Activated T-cell treated with anti-CD3 and anti-CD28 coated beads, Interleukin-2, amount 50 U/mL, for 72 hours (primary cell): ENCODE data around the gene FAM120A. TPM values are rescaled to one million over a fixed set of nuclear protein-coding genes. Genes with fewer than 3 reads are reported as not detected.

Source experiments
- ATAC-seq, 2 donors: fragments of 150-1000 bp; cut with Tn5 transposase; replicated peaks in 1 of 2; 2 replicates each; pipeline ENCODE4 v1.10.0; 2021; ENCODE audit warnings: moderate library complexity in 2 of 2, mild to moderate bottlenecking in 1 of 2
- DNase-seq, 2 donors: peaks; one replicate each; pipeline ENCODE4 v3.0.0; 2021 to 2022; ENCODE audit warnings: mixed read lengths in 1 of 2
- H3K27ac Mint-ChIP-seq: one replicate; pipeline ENCODE4 v1.8.0; 2022; ENCODE audit warnings: mild to moderate bottlenecking, moderate library complexity, mixed read lengths
- H3K27me3 Mint-ChIP-seq: one replicate; pipeline ENCODE4 v1.8.0; 2022; ENCODE audit warnings: low read depth, mixed read lengths
- H3K36me3 Mint-ChIP-seq, 2 donors: one replicate each; pipeline ENCODE4 v1.8.0; 2022; ENCODE audit warnings: mixed read lengths in 2 of 2, mild to moderate bottlenecking in 1 of 2; ENCODE audit not compliant: insufficient read depth in 2 of 2
- H3K4me1 Mint-ChIP-seq: one replicate; pipeline ENCODE4 v1.8.0; 2022; ENCODE audit warnings: low read depth, mixed read lengths
- H3K4me3 Mint-ChIP-seq, 2 donors: one replicate each; pipeline ENCODE4 v1.8.0; 2022; ENCODE audit warnings: mild to moderate bottlenecking in 2 of 2, mixed read lengths in 2 of 2, moderate library complexity in 2 of 2
- H3K9me3 Mint-ChIP-seq, 2 donors: one replicate each; pipeline ENCODE4 v1.8.0; 2022; ENCODE audit warnings: mixed read lengths in 2 of 2
- total RNA-seq, 2 donors: library from RNA; stranded (reverse); gene quantifications; one replicate each; pipeline ENCODE4 v1.2.3, GENCODE V29; 2022

Gene FAM120A
- total RNA-seq, 2 donors from 2014 or later: 127 to 135 TPM

DNA sequence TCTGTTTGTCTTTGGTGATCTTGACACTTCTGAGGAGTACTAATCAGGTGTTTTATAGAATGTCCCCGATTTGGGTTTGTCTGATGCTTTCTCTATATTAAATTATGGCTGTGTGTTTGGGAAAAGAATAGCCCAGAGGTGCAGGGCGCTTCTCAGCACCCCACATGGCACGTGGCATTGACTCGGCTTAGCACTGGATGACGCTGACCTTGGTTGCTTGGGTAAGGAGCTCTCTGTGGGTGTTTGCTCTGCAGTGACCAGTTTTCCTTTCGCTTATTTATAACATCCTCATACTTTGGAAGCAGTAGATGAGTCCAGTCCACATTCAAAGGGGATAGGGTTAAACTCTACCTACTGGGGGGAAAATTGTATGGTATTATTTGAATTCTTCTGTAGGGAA is 14.4 kb downstream of the FAM120A start:
- no peak for ATAC-seq
- Mint-ChIP-seq H3K36me3 (peaks cover 2 to 9% of the 10 kb centered on the region in 2 donors), H3K27ac (peak overlapping the region; percentile 69), H3K27me3 (no peaks in the 10 kb centered on the region), H3K9me3 (peaks cover 0 to 1% of the 10 kb centered on the region in 2 donors), H3K4me1 (peaks cover 91% of the 10 kb centered on the region), H3K4me3 (peak overlapping the region; percentile 59 to 61)
- no peak for DNase-seq

DNA sequence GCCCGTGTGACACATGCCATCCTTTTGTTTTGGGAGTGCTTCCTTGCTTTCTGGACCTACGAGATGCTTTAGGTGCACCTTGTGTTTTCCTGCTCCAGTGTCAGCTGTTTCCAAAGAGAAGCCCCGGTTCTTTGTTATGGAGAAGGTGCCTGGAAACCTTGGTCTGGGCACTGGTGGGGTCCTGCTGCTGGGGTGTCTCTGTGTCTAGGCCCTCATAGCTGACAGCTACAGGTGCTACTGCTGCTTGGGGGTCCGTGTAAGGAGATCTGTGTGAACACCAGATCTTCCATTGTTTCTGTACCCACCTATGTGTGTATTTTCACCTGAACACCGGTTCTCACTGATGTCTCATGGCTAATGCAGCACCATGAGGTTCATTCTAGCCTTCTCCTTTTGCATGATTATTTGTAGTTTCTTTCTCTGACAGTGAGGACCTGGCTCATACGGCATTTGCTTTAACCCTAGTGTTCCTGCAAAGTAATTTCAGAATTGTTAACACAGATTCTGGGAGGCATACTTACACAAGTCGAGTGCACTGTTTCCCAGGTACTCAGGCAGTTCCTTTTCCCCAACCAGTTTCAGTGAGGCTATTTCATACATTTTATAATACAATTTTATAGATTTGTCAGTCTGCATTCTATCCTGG is 15.1 kb downstream of the FAM120A start:
- Mint-ChIP-seq H3K27me3 (no peaks in the 10 kb centered on the region), H3K27ac (peak overlapping the region; percentile 69), H3K36me3 (peaks cover 2 to 15% of the 10 kb centered on the region in 2 donors), H3K4me3 (peak overlapping the region; percentile 59 to 61), H3K4me1 (peaks cover 89% of the 10 kb centered on the region), H3K9me3 (peaks cover 0 to 1% of the 10 kb centered on the region in 2 donors)
- ATAC-seq (peak in 1 of 2 donors; percentile 37), DNase-seq (no peak)

DNA sequence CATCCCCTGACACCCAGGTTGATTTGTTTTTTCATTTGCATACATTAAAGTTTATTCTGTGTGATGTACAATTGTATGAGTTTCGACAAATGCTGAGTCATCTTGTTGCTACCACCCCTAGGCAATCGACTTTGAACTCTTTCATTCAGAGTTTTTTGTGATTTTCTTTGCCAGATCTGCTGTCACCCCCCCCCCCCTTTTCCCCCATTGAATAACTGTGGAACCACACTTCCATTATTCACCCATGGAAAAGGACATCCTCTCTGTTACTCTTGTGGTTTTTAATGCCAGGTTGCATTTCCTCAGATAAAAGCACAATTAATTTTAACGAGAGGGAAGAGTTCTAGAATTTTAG is 15.6 kb downstream of the FAM120A start:
- DNase-seq (no peak), ATAC-seq (peak in 1 of 2 donors; percentile 36)
- peak overlapping the region; percentile 45 to 59 for H3K4me3 Mint-ChIP-seq
- H3K27me3 Mint-ChIP-seq: no peaks in the 10 kb centered on the region
- H3K36me3 Mint-ChIP-seq: peaks cover 2 to 15% of the 10 kb centered on the region in 2 donors
- H3K4me1 Mint-ChIP-seq: peaks cover 89% of the 10 kb centered on the region
- peak overlapping the region; percentile 69 for H3K27ac Mint-ChIP-seq
- H3K9me3 Mint-ChIP-seq: peaks cover 0 to 1% of the 10 kb centered on the region in 2 donors

DNA sequence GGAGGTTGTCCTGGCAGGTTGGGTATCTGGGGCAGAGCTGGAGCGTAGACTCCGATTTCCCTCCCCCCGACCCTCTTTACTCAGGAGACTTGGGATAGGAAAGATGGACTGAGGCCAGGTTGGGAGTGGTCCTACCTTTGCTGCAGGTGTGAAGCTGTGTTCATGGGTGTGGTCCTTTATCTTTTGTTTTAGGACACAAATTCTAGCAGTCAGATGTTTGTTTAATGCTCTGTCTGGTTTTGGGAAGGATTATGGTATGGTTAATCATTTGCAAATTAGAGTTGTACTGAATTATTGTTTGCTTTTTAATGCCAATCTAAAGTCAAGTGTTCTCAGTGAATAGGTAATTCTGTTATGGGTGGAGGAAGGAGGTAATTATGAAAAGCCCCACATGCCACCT is 16.0 kb downstream of the FAM120A start:
- ATAC-seq (no peak), DNase-seq (no peak)
- Mint-ChIP-seq H3K4me3 (peak overlapping the region; percentile 45 to 59), H3K9me3 (peaks cover 0 to 1% of the 10 kb centered on the region in 2 donors), H3K4me1 (peaks cover 86% of the 10 kb centered on the region), H3K27me3 (no peaks in the 10 kb centered on the region), H3K27ac (peak overlapping the region; percentile 69), H3K36me3 (peaks cover 5 to 16% of the 10 kb centered on the region in 2 donors)

DNA sequence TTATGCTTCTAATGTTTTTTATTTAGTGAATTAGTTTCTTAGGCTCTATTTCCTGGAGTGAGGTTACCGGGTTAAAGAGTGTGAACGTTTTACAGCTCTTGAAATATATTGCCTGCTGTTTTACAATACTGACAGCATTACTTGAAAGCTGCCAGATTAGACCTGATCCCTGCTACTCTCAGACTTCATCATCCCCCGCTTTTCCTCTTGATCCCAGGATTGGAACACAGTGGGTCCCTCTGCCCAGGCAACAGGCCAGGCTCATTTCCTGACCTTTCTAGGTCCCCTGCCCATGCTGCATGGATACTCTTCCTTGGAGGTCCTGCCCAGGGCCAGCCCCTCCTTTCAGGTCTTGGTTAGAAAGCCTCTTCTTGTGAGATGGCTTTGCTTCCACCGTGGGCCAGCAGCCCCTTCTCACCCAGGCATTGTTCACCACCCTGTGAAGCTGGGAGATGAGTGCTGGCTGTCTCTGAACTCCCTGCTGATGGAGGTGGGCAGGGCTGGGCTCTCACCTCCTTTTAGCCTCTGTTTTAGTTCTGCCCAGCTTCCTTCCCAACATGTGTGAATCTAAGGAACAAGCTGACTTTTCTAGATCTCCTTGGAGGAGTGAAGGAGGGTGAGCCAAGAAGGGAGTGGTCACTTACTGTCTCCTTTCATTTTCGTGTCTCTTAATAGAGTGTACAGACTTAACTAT is 17.4 kb downstream of the FAM120A start:
- Mint-ChIP-seq H3K4me3 (peak overlapping the region in 1 of 2 donors; percentile 43), H3K4me1 (peaks cover 71% of the 10 kb centered on the region), H3K27ac (peak overlapping the region; percentile 69), H3K36me3 (peaks cover 3 to 11% of the 10 kb centered on the region in 2 donors), H3K27me3 (no peaks in the 10 kb centered on the region), H3K9me3 (no peaks in the 10 kb centered on the region)
- DNase-seq (no peak), ATAC-seq (no peak)

DNA sequence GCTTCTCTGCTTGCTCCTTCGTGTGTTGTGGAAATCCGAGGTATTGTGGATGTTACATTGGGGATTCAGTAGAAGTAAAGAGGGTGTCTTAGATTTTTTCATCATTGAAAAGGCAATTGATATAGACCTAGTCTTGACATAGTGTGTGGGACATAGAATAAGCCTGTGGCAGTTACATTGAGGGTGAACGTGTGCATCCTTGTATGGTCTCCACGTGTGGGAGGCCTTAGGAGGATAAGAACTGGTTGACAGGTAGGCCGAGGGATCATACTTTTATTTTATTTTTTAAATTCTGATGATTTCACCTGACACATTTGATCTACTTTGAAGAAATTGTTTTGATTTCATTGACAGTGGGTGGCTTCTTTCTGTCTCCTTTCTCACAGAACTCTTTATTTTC is 18.9 kb downstream of the FAM120A start:
- Mint-ChIP-seq H3K27me3 (no peaks in the 10 kb centered on the region), H3K36me3 (peaks cover 3 to 11% of the 10 kb centered on the region in 2 donors), H3K27ac (peak overlapping the region; percentile 32), H3K9me3 (no peaks in the 10 kb centered on the region), H3K4me1 (peaks cover 67% of the 10 kb centered on the region), H3K4me3 (no peak overlapping the region)
- ATAC-seq (no peak), DNase-seq (no peak)

DNA sequence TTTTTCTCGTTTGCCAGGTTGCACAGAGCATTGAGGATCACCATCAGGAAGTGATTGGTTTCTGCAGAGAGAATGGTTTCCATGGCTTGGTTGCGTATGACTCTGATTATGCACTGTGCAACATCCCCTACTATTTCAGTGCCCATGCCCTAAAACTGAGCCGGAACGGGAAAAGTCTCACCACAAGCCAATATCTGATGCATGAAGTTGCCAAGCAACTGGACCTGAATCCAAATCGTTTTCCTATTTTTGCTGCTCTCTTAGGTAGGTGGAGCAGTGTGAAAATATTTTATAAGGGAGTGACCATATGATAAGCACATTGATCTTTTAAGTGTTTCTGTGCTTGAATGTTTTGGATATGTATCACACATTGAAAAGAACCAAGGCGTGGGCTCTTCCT is 19.6 kb downstream of the FAM120A start:
- DNase-seq: no peak
- Mint-ChIP-seq H3K9me3 (no peaks in the 10 kb centered on the region), H3K36me3 (peaks cover 5 to 14% of the 10 kb centered on the region in 2 donors), H3K27me3 (no peaks in the 10 kb centered on the region), H3K27ac (peak overlapping the region; percentile 32), H3K4me3 (no peak overlapping the region), H3K4me1 (peaks cover 67% of the 10 kb centered on the region)
- ATAC-seq: no peak

DNA sequence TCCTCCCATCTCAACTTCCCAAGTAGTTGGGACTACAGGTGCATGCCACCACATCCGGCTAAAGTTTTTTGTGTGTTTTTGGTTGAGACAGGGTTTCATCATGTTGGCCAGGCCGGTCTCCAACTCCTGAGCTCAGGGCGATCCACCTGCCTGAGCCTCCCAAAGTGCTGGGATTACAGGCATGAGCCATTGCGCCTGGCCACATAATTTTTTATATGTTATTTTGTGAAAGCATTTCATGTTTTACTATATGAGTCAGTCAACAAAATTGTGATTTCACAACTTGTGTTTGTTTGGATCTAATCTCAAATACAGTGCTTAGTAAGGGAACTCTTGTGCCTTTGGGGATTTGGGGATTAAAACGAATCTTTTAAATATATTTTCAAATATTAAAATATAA is 21.9 kb downstream of the FAM120A start:
- Mint-ChIP-seq H3K27me3 (no peaks in the 10 kb centered on the region), H3K4me3 (no peak overlapping the region), H3K9me3 (no peaks in the 10 kb centered on the region), H3K4me1 (peaks cover 44% of the 10 kb centered on the region), H3K27ac (no peak overlapping the region), H3K36me3 (peaks cover 5 to 21% of the 10 kb centered on the region in 2 donors)
- no peak for ATAC-seq
- DNase-seq: no peak

DNA sequence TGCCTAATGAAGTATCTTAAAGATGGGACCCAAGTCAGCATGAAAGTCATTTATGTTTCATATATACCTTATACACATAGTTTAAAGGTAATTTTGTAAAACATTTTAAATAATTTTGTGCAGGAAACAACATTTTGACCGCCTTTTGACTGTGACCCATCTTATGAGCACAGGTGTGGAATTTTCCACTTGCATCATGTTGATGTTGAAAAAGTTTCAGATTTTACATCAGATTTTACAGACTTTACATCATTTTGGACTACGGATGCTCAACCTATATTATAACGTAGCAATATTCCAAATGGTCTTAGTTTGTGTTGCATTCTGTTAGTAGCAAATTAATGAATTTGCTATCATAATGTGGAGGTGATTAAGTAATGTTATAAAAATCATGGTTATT is 23.6 kb downstream of the FAM120A start:
- Mint-ChIP-seq H3K27me3 (no peaks in the 10 kb centered on the region), H3K27ac (peak overlapping the region; percentile 83), H3K9me3 (no peaks in the 10 kb centered on the region), H3K4me3 (peak overlapping the region in 1 of 2 donors; percentile 69), H3K36me3 (peaks cover 8 to 23% of the 10 kb centered on the region in 2 donors), H3K4me1 (peaks cover 29% of the 10 kb centered on the region)
- no peak for ATAC-seq
- no peak for DNase-seq

DNA sequence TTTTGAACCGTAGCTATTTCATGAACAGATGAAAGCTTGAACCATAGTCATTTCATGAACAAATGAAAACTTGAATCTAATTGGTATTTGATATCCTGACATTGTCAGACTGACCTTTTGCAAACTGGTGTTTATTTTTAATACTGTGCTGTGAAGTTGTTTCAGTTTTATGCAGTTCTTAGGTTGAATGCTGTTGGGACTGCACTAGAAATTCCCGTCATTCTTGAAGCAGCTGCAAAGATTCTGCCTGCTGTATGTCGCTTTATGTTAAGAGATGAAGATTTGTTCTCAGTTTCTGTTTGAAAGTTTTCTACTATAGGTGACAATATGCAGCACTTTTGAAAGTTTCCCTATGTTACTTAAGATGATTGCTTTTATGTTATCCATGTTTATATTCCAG is 24.4 kb downstream of the FAM120A start:
- Mint-ChIP-seq H3K27ac (no peak overlapping the region), H3K4me1 (peaks cover 27% of the 10 kb centered on the region), H3K36me3 (peaks cover 8 to 20% of the 10 kb centered on the region in 2 donors), H3K9me3 (no peaks in the 10 kb centered on the region), H3K4me3 (peak overlapping the region in 1 of 2 donors; percentile 69), H3K27me3 (no peaks in the 10 kb centered on the region)
- ATAC-seq: no peak
- no peak for DNase-seq

DNA sequence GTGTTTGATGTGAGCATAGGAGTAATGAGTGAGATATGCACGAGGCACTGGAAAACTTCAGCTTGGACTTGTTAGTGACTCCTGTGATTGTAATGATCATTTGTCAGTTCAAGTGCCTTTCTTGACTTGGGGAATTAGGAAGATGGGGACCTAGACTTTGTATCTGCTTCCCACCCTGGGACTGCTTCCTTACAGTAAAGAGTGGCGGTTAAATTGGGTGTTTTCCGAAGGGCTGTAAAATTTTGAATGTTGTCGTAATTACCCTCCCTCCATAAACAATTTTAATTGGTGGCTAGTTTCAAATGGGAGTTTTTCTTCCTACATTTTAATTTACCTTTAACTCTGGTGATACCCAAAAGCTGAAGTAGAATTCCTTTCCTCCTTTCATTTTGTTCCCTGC is 25.4 kb downstream of the FAM120A start:
- no peaks in the 10 kb centered on the region for H3K9me3 Mint-ChIP-seq
- ATAC-seq (no peak), DNase-seq (no peak)
- H3K27me3 Mint-ChIP-seq: no peaks in the 10 kb centered on the region
- H3K4me3 Mint-ChIP-seq: no peak overlapping the region
- peaks cover 34% of the 10 kb centered on the region for H3K4me1 Mint-ChIP-seq
- H3K36me3 Mint-ChIP-seq: peaks cover 8 to 17% of the 10 kb centered on the region in 2 donors
- H3K27ac Mint-ChIP-seq: no peak overlapping the region

DNA sequence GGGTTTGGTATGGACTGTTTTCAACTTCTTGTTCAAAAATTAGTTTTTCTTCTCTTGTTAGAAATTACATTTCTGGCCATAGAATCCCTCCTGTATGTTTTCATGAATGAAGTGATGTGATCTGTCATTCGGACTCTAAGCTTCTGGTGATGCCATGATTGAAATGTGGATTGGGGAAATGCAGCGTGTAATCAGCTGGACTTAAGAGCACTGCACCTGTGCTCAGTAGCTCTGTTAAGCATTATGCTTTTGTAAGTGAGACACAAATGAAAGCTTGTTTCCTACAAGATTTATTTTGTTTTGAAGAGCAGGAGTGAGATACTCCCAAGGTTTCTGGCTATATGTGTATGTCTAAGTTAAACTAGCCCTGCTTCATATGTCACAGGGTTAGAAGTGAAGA is 25.9 kb downstream of the FAM120A start:
- Mint-ChIP-seq H3K27me3 (no peaks in the 10 kb centered on the region), H3K4me1 (peaks cover 34% of the 10 kb centered on the region), H3K36me3 (peaks cover 5 to 17% of the 10 kb centered on the region in 2 donors), H3K27ac (no peak overlapping the region), H3K4me3 (no peak overlapping the region), H3K9me3 (no peaks in the 10 kb centered on the region)
- ATAC-seq: no peak
- DNase-seq: no peak

DNA sequence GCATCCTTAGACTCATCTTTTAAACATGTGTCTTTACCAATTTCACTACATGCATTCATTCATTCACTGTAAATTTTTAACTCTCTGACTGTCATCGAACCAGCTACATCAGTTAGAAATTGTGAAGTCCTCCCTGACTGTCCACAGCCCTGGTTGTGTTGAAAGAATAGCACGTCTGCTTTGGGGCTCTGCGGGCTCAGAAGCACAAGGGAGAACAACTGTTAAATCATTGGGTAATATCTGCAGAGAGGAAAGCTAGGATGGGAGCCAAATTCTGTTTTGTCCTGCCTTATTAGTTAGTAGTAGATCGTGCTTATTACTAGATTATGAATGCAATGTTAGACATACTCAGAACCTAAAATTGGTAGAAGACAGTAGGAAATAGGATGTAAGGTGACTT is 28.2 kb downstream of the FAM120A start:
- peaks cover 30% of the 10 kb centered on the region for H3K4me1 Mint-ChIP-seq
- no peak for ATAC-seq
- no peak for DNase-seq
- H3K9me3 Mint-ChIP-seq: no peaks in the 10 kb centered on the region
- peak overlapping the region; percentile 13 for H3K27ac Mint-ChIP-seq
- H3K27me3 Mint-ChIP-seq: no peaks in the 10 kb centered on the region
- peaks cover 9 to 25% of the 10 kb centered on the region in 2 donors for H3K36me3 Mint-ChIP-seq
- H3K4me3 Mint-ChIP-seq: no peak overlapping the region
